GM12873 (cell line): ENCODE data around the gene SPECC1.

Experiments
- TF ChIP-seq, protein P1 (sequence below): IDR thresholded peaks from 2 replicates; pipeline ENCODE4 v1.5.1; 2012; ENCODE audit warnings: low read depth, mild to moderate bottlenecking, moderate library complexity, low read length, control low read depth; ENCODE audit not compliant: insufficient read depth; ENCODE audit errors: missing control alignments

Gene SPECC1

GRCh38 chr17:20074489-20074888 is 65.3 kb downstream of the SPECC1 start:
- TF ChIP-seq, protein P1, sequence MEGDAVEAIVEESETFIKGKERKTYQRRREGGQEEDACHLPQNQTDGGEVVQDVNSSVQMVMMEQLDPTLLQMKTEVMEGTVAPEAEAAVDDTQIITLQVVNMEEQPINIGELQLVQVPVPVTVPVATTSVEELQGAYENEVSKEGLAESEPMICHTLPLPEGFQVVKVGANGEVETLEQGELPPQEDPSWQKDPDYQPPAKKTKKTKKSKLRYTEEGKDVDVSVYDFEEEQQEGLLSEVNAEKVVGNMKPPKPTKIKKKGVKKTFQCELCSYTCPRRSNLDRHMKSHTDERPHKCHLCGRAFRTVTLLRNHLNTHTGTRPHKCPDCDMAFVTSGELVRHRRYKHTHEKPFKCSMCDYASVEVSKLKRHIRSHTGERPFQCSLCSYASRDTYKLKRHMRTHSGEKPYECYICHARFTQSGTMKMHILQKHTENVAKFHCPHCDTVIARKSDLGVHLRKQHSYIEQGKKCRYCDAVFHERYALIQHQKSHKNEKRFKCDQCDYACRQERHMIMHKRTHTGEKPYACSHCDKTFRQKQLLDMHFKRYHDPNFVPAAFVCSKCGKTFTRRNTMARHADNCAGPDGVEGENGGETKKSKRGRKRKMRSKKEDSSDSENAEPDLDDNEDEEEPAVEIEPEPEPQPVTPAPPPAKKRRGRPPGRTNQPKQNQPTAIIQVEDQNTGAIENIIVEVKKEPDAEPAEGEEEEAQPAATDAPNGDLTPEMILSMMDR = no peak

DNA sequence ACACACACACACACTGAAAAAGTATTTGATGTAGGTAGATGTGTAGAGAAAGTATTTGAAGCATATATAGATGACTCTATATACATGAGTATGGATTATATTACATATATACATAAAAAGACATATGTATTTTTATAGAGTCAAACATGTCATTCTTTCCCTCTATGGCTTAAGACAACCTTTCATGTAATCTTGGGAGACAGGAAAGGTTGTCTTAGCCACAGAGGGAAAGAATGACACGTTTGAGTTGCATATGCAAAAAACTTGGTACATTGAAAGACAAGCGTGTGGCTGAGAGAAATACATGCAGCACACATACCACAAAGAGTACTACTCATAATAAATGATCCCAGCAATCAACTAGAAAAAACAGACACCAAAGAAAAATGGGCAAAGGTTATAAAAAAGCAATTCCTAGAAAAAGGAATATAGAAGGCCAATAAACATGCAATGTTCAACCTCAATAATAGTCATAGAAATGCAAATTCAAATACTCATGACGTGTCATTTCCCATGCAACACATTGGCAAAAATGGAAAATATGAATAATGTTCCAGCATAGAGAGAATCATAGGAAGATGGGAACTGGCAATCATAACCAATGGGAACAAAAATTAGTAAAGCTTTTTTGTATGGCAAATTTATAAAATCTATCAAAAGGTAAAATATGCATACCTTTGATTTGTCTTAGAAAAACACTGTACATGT is 69.0 kb downstream of the SPECC1 start:
- TF ChIP-seq, protein P1 = no peak

- TF ChIP-seq, protein P1 = no peak
These were observed 71.4 kb downstream of the SPECC1 start for GRCh38 chr17:20080513-20080912.

GRCh38 chr17:20083156-20083859 is 74.1 kb downstream of the SPECC1 start:
- TF ChIP-seq, protein P1 = no peak

DNA sequence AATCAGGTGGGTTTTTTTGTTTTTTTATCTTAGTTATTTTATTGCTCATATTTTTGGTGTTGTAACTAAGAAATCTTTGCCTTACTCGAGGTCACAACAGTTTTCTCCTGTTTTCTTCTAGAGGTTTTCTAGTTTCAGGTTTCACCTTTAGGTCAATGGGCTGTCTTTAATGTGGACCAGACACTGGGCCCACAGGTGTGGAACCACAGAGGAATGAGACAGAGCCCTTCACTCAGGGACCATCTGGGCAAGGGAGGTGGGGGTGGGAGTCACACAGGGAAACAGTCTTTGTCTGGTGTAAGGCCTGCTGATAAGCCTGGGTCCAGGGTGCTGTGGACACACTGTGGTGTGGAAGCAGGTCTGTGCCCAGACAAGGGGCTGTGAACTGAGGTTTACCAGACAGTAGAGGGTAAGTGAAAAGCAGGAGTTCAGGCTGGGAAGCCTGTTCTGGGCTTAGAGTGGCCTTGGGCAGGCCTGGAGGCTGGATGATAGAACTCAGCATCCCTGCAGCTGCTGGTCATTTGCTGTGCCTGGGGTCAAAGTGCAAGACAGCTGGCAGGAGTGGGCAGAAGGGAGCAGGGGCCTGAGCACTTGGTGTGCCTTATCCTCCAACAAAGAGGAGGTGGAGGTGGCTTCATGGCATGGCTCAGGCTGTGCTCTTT is 75.6 kb downstream of the SPECC1 start:
- TF ChIP-seq, protein P1 = no peak

- TF ChIP-seq, protein P1 = no peak
These were observed 76.2 kb downstream of the SPECC1 start for GRCh38 chr17:20085283-20085845.
